H1 (cell line): ENCODE measurements around the gene MEIOB. TPM values are rescaled to one million over a fixed set of nuclear protein-coding genes. Genes with fewer than 3 reads are reported as not detected.

ENCODE experiments used
- CTCF ChIA-PET: fragments of 300-600 bp; sonication (Branson Sonifier 250); formaldehyde crosslinking; loops from one replicate; lab custom pipeline; 2021; ENCODE audit not compliant: partially characterized antibody; lab: Charles Lee
- POLR2A ChIA-PET: fragments of 300-600 bp; sonication (Branson Sonifier 250); formaldehyde crosslinking; loops from one replicate; lab custom pipeline; 2021; ENCODE audit warnings: inconsistent platforms; ENCODE audit not compliant: partially characterized antibody; lab: Charles Lee
- DNase-seq, 2 experiments: peaks; one replicate each; pipeline versions ENCODE4 v3.0.0 to v3.0.0-alpha.2; 2010 to 2022; ENCODE audit warnings: low spot score in 2 of 2, low read depth in 1 of 2, mixed read lengths in 1 of 2
- FAIRE-seq: peaks from 2 replicates; lab custom pipeline; 2011; peaks lifted over from hg19 to GRCh38; lab: Jason Lieb, UNC
- H2AFZ ChIP-seq: 2 replicates; pipeline ENCODE4 v1.8.1; 2012; ENCODE audit warnings: low read length, inconsistent platforms
- H2AK5ac ChIP-seq: 2 replicates; pipeline ENCODE4 v1.6.1; 2013; ENCODE audit warnings: low read depth, low read length
- H2BK120ac ChIP-seq: replicated peaks from 2 replicates; pipeline ENCODE3; 2013; ENCODE audit warnings: low read depth, low read length, inconsistent platforms
- H2BK12ac ChIP-seq: 2 replicates; pipeline ENCODE4 v1.6.1; 2013; ENCODE audit warnings: low read depth, low read length
- H2BK15ac ChIP-seq: 2 replicates; pipeline ENCODE4 v1.6.1; 2013; ENCODE audit warnings: low read length
- H2BK20ac ChIP-seq: 2 replicates; pipeline ENCODE4 v1.6.1; 2013; ENCODE audit warnings: low read length
- H2BK5ac ChIP-seq: 2 replicates; pipeline ENCODE4 v1.6.1; 2013; ENCODE audit warnings: low read depth, low read length
- H3K14ac ChIP-seq: 2 replicates; pipeline ENCODE4 v1.6.1; 2013; ENCODE audit warnings: inconsistent platforms; ENCODE audit not compliant: insufficient read length
- H3K18ac ChIP-seq: 2 replicates; pipeline ENCODE4 v1.6.1; 2013; ENCODE audit warnings: low read length; ENCODE audit errors: extremely low read depth
- H3K23ac ChIP-seq: 2 replicates; pipeline ENCODE4 v1.6.1; 2013; ENCODE audit warnings: inconsistent platforms; ENCODE audit not compliant: insufficient read length
- H3K23me2 ChIP-seq: 2 replicates; pipeline ENCODE4 v1.6.1; 2013; ENCODE audit warnings: low read depth, low read length
- H3K27ac ChIP-seq: 2 replicates; pipeline ENCODE4 v1.6.1; 2011; ENCODE audit warnings: low read depth, low read length, inconsistent platforms
- H3K27me3 ChIP-seq, 4 experiments: replicated peaks in 1 of 4; 1 replicate in 1 of 4; 2 replicates in 3 of 4; pipeline versions ENCODE4 v1.6.1 to v1.8.1; 2011 to 2013; ENCODE audit warnings: low read length in 3 of 4, mild to moderate bottlenecking in 3 of 4, inconsistent platforms in 2 of 4, mixed read lengths in 2 of 4, moderate library complexity in 1 of 4; ENCODE audit not compliant: control insufficient read depth in 3 of 4, insufficient read depth in 3 of 4; ENCODE audit errors: extremely low read depth in 1 of 4
- H3K36me3 ChIP-seq, 4 experiments: 2 replicates each; pipeline versions ENCODE4 v1.6.1 to v1.8.1; 2011 to 2013; ENCODE audit warnings: mild to moderate bottlenecking in 4 of 4, low read length in 3 of 4, moderate library complexity in 2 of 4, control low read depth in 1 of 4, inconsistent platforms in 1 of 4; ENCODE audit not compliant: insufficient read depth in 4 of 4, control insufficient read depth in 2 of 4
- H3K4ac ChIP-seq: replicated peaks from 2 replicates; pipeline ENCODE3; 2013; ENCODE audit warnings: low read length, low read depth, mixed read lengths, inconsistent platforms; ENCODE audit not compliant: insufficient read length
- H3K4me1 ChIP-seq, 4 experiments: replicated peaks in 1 of 4; 1 replicate in 1 of 4; 2 replicates in 3 of 4; pipeline versions ENCODE4 v1.6.1 to v1.8.1; 2011 to 2013; ENCODE audit warnings: low read length in 3 of 4, inconsistent platforms in 2 of 4, mixed read lengths in 1 of 4; ENCODE audit not compliant: insufficient read depth in 4 of 4, control insufficient read depth in 3 of 4
- H3K4me2 ChIP-seq, 2 experiments: 2 replicates each; pipeline versions ENCODE4 v1.6.1 to v1.8.1; 2011 to 2013; ENCODE audit warnings: low read depth in 2 of 2, low read length in 2 of 2, control low read depth in 1 of 2, inconsistent platforms in 1 of 2, mild to moderate bottlenecking in 1 of 2; ENCODE audit not compliant: insufficient read depth in 1 of 2
- H3K4me3 ChIP-seq, 4 experiments: fragments of 200-600, 300-600 bp in 1 of 4; sonication (generic), shearing (Covaris generic), sonication (Bioruptor Twin) in 1 of 4; 2 replicates each; pipeline versions ENCODE4 v1.5.1 to v1.8.1; 2011 to 2016; ENCODE audit warnings: low read length in 4 of 4, low read depth in 3 of 4, control low read depth in 2 of 4, inconsistent platforms in 2 of 4, mild to moderate bottlenecking in 2 of 4, mixed read lengths in 1 of 4, moderate library complexity in 1 of 4; ENCODE audit not compliant: insufficient read depth in 2 of 4; ENCODE audit errors: extremely low read depth in 1 of 4
- H3K56ac ChIP-seq: replicated peaks from 2 replicates; pipeline ENCODE3; 2013; ENCODE audit warnings: low read depth, mild to moderate bottlenecking, mixed read lengths, low read length, inconsistent platforms; ENCODE audit not compliant: insufficient read length
- H3K79me1 ChIP-seq: 2 replicates; pipeline ENCODE4 v1.6.1; 2013; ENCODE audit warnings: low read depth, low read length, control low read depth
- H3K79me2 ChIP-seq, 2 experiments: 2 replicates each; pipeline versions ENCODE4 v1.6.1 to v1.8.1; 2012 to 2013; ENCODE audit warnings: low read length in 2 of 2, mild to moderate bottlenecking in 2 of 2, inconsistent platforms in 1 of 2; ENCODE audit not compliant: insufficient read depth in 2 of 2, control insufficient read depth in 1 of 2
- H3K9ac ChIP-seq, 4 experiments: replicated peaks in 1 of 4; 1 replicate in 1 of 4; 2 replicates in 3 of 4; pipeline versions ENCODE4 v1.6.1 to v1.8.1; 2011 to 2013; ENCODE audit warnings: low read depth in 3 of 4, low read length in 3 of 4, control low read depth in 2 of 4, mild to moderate bottlenecking in 2 of 4, moderate library complexity in 2 of 4, inconsistent platforms in 1 of 4; ENCODE audit errors: extremely low read depth in 1 of 4
- H3K9me3 ChIP-seq, 2 experiments: 2 replicates each; pipeline versions ENCODE4 v1.6.1 to v1.8.1; 2012 to 2013; ENCODE audit warnings: mild to moderate bottlenecking in 2 of 2, moderate library complexity in 2 of 2, control low read depth in 1 of 2, inconsistent platforms in 1 of 2, low read depth in 1 of 2, low read length in 1 of 2, mixed read lengths in 1 of 2; ENCODE audit not compliant: insufficient read depth in 2 of 2
- H4K20me1 ChIP-seq, 2 experiments: replicated peaks in 1 of 2; 2 replicates each; pipeline versions ENCODE3 to v1.8.1; 2011 to 2013; ENCODE audit warnings: inconsistent platforms in 2 of 2, low read length in 2 of 2, mild to moderate bottlenecking in 1 of 2; ENCODE audit not compliant: insufficient read depth in 2 of 2, control insufficient read depth in 1 of 2
- H4K5ac ChIP-seq: 2 replicates; pipeline ENCODE4 v1.6.1; 2013; ENCODE audit warnings: low read length, low read depth, mixed read lengths, inconsistent platforms; ENCODE audit not compliant: insufficient read length
- H4K8ac ChIP-seq: 2 replicates; pipeline ENCODE4 v1.8.0; 2013; ENCODE audit warnings: mild to moderate bottlenecking, moderate library complexity, low read length, inconsistent platforms; ENCODE audit not compliant: insufficient read depth; ENCODE audit errors: extremely low read depth
- H4K91ac ChIP-seq: replicated peaks from 2 replicates; pipeline ENCODE3; 2013; ENCODE audit warnings: low read length, mixed read lengths, inconsistent platforms; ENCODE audit not compliant: insufficient read length
- POU5F1 ChIP-seq: IDR thresholded peaks from 2 replicates; pipeline ENCODE4 v1.6.1; 2011; ENCODE audit warnings: low read depth, mild to moderate bottlenecking, low read length, moderate library complexity
- WGBS, 2 experiments: shearing (Covaris generic) in 1 of 2; methylation state at CpG; one replicate each; pipeline versions ENCODE4 v1.1.6 to v1.1.7; 2013 to 2015; ENCODE audit warnings: low lambda C conversion rate in 2 of 2, mixed read lengths in 2 of 2, inconsistent platforms in 1 of 2, low coverage in 1 of 2, missing lambda C conversion rate in 1 of 2; ENCODE audit not compliant: insufficient replicate concordance in 2 of 2, insufficient coverage in 1 of 2, insufficient read length in 1 of 2; ENCODE audit errors: extremely low coverage in 1 of 2, missing lambda C conversion rate in 1 of 2; 5-methylcytosine and 5-hydroxymethylcytosine counted together
- polyA plus RNA-seq, 7 experiments: library from polyadenylated mRNA; depleted of rRNA in 3 of 7; stranded (reverse) in 5 of 7; unstranded in 2 of 7; fragments of >200 nt in 5 of 7; fragments of 200-250 nt in 2 of 7; gene quantifications; 1 replicate in 5 of 7; 2 replicates in 1 of 7; 4 replicates in 1 of 7; pipeline versions ENCODE4 v1.2.1 to v1.2.3, GENCODE V29; 2011 to 2013; ENCODE audit warnings: missing spikeins in 2 of 7, mixed read lengths in 2 of 7
- total RNA-seq: library from RNA; stranded (reverse); fragmentation: NEBNext Ultra II Directional; extraction: Animal tissue kit (Norgen Biotek cat#: 25700); gene quantifications from 2 replicates; pipeline ENCODE4 v1.2.1, GENCODE V29; 2021

Gene MEIOB
- total and polyA plus RNA-seq, 2 of the 8 experiments (the other 6 are each of a cell fraction or from before 2014, with no cell fraction given): 0.63 to 1.1 TPM

- no peak overlapping the region for H3K4ac ChIP-seq
- H3K79me1 ChIP-seq: no peaks in the 10 kb centered on the region
- peak overlapping the region; percentile 21 for H2BK120ac ChIP-seq
- no peak overlapping the region for H3K56ac ChIP-seq
- peak overlapping the region; percentile 35; the same call in 1 of the 2 replicates for H2BK5ac ChIP-seq
- CTCF ChIA-PET: interaction anchor here (0.7 to 2.7 kb wide), 5 partner anchors 15 to 36 kb away, joined by 3 to 10 read pairs (median 4); partner anchors contain the start of gene MEIOB
- FAIRE-seq (no peak), DNase-seq (no peak)
- H4K5ac ChIP-seq: no peak overlapping the region
- H4K20me1 ChIP-seq: no peaks in the 10 kb centered on the region
- no peak overlapping the region for H3K27ac ChIP-seq
- no peaks in the 10 kb centered on the region for H3K36me3 ChIP-seq
- no peak overlapping the region for H2BK12ac ChIP-seq
- peaks cover 0 to 2% (median 0%) of the 10 kb centered on the region in 4 experiments; a peak in 3 of 7 replicates for H3K27me3 ChIP-seq
- H3K23ac ChIP-seq: no peak overlapping the region
- WGBS, 2 experiments: 78% methylated on average over 7 of the region's 17 CpGs; no CpG with 5 or more reads in 1 of the 2 experiments
- peaks cover 0 to 17% (median 3%) of the 10 kb centered on the region in 4 experiments; a peak in 3 of 7 replicates for H3K4me1 ChIP-seq
- H3K4me3 ChIP-seq: no peak overlapping the region
- no peaks in the 10 kb centered on the region for H3K79me2 ChIP-seq
- H4K91ac ChIP-seq: peak overlapping the region; percentile 54
- H3K23me2 ChIP-seq: no peaks in the 10 kb centered on the region
- H3K4me2 ChIP-seq: no peak overlapping the region
- H3K14ac ChIP-seq: no peak overlapping the region
- no peaks in the 10 kb centered on the region for H3K9me3 ChIP-seq
- H2BK15ac ChIP-seq: 0 out of 2 replicates have a peak overlapping the region, but pooled peaks have one; percentile 61
- H4K8ac ChIP-seq: peak overlapping the region; percentile 65; the same call in 1 of the 2 replicates
- no peak for TF ChIP-seq POU5F1
- H3K9ac ChIP-seq: no peak overlapping the region
- H3K18ac ChIP-seq: no peak overlapping the region; the same call in none of the 2 replicates
- POLR2A ChIA-PET: interaction anchor here (1.1 to 3.6 kb wide), 5 partner anchors 8 to 247 kb away, joined by 3 to 17 read pairs (median 4); partner anchors contain the start of genes HS3ST6, RPS2 and TRAF7
- H2AFZ ChIP-seq: peak overlapping the region; percentile 11; the same call in 1 of the 2 replicates
- 0 out of 2 replicates have a peak overlapping the region, but pooled peaks have one; percentile 25 for H2AK5ac ChIP-seq
- no peak overlapping the region; the same call in 1 of the 2 replicates for H2BK20ac ChIP-seq
These were observed 36.2 kb upstream of the MEIOB start for GRCh38 chr16:1908184-1908583.
